ENCODE results near the gene TRIM10. TPM values are rescaled to one million over a fixed set of nuclear protein-coding genes. Genes with fewer than 3 reads are reported as not detected.

The TRIM10 gene
- polyA plus RNA-seq, 2 donors: not detected

Other genes with a start within 250 kb of the TRIM10 start
- 100 to 1,000 TPM; 197 to 259 TPM for gene HLA-A, start 218.7 kb downstream of the TRIM10 start, polyA plus RNA-seq
- gene POLR1H, start 99.9 kb downstream of the TRIM10 start, polyA plus RNA-seq: 10 to 100 TPM; 22.6 to 48.0 TPM
- gene PPP1R11, start 94.0 kb downstream of the TRIM10 start, polyA plus RNA-seq: 10 to 100 TPM; 41.0 to 54.8 TPM
- 10 to 100 TPM; 11.8 to 15.6 TPM for gene RNF39, start 85.4 kb downstream of the TRIM10 start, polyA plus RNA-seq
- under 1 TPM; 0.11 to 0.22 TPM for gene TRIM31, start 48.1 kb downstream of the TRIM10 start, polyA plus RNA-seq
- gene TRIM40, start 25.1 kb downstream of the TRIM10 start, polyA plus RNA-seq: under 1 TPM in 1 of 2 donors, not detected in 1; 0.02 TPM
- gene TRIM15, start 2.3 kb upstream of the TRIM10 start, polyA plus RNA-seq: not detected
- 10 to 100 TPM; 33.3 to 40.2 TPM for gene TRIM26, start 52.2 kb upstream of the TRIM10 start, polyA plus RNA-seq
- 10 to 100 TPM; 11.9 to 12.1 TPM for gene TRIM39, start 165.7 kb upstream of the TRIM10 start, polyA plus RNA-seq
- 100 to 1,000 TPM; 123 to 172 TPM for gene RPP21, start 183.9 kb upstream of the TRIM10 start, polyA plus RNA-seq